Activated CD4-positive, alpha-beta T cell treated with anti-CD3 and anti-CD28 coated beads, Interleukin-2, Interleukin-4, amounts not matched to agents 100 ng/mL and 50 ng/mL, durations not matched to agents 16 hours and 8 hours (primary cell): ENCODE results near the gene ACTR3.
A peak's percentile ranks its signal among the peaks of the same experiment; 100 is the strongest.

Experiments
- DNase-seq: peaks from one replicate; pipeline ENCODE4 v3.0.0-alpha.2; 2020; ENCODE audit warnings: low spot score

ACTR3 gene

DNA sequence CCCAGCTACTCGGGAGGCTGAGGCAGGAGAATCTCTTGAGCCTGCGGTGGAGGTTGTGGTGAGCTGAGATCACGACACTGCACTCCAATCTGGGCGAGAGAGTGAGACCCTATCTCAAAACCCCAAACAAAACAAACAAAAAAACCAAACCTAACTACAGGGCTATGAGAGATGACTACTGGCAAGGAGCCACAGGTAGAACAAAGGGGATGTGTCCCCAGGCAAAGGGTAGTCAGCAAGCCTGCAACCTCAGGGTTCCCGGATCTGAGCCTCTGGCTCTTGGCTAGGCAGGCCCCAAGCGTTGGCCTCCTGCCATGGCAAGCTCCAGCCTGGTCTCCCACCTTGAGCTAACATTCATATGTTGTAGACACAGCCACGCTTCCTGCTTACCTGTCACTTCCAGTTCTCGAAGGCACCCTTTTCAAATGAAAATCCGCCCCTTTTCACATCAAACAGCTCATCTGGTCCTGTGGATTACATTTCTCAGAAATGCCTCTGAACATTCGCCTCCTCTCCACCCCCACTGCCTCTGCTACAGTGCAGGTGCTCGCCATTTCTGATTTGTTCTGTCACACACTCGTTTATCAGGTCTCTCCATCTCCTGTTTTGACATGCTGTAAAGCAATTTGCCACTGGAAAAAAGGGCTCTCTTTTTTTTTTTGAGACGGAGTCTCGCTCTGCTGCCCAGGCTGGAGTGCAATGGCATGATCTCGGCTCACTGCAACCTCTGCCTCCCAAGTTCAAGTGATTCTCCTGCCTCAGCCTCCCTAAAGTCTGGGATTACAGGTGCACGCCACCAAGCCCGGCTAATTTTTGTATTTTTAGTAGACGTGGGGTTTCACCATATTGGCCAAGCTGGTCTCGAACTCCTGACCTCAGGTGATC lies 13.1 kb upstream of the ACTR3 start:
- peak; percentile 77 for DNase-seq

DNA sequence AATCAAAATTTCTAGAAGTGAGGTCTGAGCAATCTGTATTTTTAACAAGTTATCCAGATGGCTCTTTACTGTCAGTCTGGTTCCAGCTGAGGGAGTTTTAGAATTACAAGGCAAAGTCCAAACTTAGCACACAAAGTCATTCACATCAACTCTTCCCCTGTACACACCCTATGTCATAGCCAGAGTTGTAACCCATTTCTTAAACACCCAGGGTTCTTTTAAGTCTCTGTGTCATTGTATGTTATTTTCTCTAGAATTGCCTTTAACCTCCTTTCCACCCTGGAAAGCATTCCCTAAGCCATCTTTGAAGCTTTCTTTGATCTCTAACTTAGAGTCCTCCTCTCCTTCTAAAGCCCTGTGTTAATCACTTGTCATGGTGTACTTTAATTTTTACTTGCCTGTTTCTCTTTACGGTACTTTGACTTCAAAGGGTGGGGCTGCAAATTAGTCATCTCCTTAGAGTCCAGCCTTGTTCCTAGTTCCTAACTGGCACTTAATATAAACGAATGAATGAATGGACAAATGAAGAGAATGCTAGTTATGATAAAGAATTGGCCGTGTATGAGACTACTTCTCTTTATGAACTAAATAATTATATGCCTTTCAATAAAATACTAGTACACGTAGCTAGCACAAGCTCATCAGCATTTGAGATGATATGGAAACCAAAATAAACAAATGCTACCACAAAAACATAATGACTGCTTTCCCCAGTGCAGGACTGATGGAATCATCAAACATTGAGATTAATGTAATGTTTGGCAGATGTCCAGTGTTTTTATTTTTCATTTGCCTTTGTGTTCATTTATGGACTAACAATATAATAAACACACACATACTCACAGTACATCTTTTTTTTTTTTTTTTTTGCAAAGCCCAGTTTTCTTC lies 11.9 kb upstream of the ACTR3 start:
- no peak for DNase-seq

DNA sequence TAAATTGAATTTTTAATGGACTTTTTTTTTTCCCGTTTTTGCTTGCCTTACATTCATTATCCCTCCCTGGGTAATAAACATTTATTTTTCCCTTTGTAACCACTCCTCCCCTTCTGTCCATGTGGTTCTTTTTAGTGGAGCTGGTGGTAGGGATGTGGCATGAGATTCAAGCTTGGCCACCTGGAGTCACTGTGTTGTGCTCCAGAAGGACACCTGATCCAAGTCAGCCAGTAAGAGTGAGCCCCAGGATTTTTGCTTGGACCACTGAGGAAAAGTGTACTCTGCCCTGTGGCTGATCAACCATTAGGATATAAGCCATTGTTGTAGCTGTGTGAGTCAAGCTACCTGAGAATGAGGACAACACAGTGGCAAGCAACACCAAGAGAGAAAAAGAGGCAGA lies 11.1 kb upstream of the ACTR3 start:
- DNase-seq, result no peak

DNA sequence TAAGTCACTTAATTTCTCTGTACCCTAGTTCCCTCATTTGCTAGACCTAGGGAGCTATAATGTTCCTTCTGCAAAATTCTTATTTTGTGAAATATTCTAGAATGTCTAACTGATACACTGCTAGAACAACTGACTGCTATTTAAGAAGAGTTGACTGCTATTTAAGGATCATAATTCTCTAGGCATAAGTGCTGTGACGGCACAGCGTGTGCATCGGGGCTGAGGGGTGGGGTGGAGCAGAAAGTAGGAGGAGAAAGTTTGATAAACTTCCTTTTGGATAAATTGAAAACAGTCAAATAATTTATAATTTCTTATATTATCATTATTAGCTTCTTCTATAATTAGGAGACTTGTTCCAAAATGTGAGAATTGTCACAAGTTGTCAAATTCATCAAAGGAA lies 10.4 kb upstream of the ACTR3 start:
- no peak for DNase-seq

DNA sequence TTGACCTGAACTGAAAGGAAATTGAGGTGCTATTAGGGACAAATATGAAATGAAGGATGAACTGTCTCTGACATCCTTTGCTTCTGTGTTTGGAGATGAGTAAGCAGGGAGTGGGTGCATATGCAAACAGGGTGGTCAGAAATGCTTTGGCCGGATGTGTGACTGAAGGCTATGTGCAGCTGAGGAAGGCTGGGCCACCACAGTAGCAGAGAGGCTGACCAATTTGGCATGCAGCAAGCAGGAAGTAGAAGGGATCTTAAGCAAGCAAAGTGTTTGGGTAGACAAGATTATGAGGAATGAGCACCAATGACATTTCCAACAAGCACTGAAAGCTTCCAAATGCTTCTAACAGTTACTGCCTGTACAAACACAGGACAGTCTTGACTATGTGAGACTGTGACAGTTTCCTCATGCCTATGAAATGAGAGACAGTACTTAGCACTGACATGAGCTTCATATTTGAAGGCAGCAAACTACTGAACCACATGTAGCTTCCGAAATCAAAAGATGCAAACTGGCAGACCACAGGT lies 3.3 kb upstream of the ACTR3 start:
- peak; percentile 88 for DNase-seq

DNA sequence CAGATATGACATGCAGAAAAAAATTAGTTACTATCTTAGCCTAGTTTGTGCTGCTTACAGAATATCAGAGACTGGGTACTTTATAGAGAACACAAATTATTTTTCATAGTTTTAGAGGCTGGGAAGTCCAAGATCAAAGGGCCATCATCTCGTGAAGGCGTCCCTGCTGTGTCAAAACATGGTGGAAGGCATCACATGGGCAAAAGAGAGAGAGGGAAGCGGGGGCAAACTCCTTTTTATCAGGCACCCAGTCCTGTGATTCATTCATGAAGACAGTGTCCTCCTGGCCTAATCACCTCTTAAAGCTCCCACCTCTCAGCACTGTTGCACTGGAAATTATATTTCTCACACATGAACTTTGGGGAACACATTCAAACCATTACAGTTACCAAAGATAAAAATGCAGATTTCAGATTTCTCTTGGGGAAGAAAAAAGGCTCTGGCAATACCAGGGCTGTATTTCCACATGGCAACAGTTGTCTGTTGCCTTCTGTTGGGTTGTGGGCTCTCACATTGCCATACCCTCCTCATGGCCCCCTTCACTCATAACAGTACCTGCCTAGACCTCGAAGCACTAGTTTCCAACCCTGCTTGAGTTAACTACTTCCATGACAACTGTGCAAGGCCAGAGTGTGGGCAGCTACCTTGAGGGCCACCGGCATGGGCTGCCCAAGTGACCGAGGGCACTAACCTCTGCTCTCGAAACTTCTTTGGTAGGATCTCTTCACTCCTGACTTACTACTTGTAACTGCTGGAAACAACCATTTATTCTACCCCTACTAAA lies 2.7 kb upstream of the ACTR3 start:
- DNase-seq, result peak; percentile 55

DNA sequence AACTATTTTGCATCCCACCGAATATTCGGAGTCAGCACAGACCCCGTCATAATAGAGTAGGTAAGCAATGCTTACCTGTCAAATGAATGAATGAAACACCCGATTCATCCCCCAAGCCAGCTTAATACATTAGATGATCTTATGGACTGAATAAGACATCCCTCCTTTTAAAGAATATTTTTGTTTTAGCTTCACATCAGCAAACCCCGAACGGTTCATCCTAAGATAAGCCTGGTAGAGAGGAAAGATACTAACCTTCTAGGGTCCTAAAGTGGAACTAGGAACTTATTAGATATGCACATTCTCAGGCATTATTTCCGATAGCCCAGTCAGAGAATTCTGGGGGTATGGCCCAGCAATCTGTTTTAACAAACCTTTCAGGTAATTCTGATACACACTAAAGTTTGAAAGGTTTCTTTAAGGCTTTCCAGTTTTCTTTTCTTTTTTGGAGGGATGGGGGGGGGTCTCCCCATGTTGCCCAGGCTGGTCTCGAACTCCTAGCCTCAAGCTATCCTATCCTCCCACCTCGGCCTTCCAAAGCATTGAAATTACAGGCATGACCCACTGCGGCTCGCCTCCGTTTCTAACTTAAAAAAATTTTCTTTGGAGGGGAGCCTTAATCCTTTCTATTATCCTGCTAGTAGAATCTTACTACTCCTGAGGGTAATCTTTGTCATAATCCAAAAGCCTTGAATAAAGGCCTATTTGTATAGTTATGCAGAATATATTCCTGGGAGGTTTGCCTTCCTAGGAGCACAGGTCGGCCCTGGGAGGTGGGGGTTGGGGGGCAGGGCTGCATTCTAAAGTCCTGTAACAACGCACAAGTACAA lies 1.0 kb upstream of the ACTR3 start:
- DNase-seq, result no peak

DNA sequence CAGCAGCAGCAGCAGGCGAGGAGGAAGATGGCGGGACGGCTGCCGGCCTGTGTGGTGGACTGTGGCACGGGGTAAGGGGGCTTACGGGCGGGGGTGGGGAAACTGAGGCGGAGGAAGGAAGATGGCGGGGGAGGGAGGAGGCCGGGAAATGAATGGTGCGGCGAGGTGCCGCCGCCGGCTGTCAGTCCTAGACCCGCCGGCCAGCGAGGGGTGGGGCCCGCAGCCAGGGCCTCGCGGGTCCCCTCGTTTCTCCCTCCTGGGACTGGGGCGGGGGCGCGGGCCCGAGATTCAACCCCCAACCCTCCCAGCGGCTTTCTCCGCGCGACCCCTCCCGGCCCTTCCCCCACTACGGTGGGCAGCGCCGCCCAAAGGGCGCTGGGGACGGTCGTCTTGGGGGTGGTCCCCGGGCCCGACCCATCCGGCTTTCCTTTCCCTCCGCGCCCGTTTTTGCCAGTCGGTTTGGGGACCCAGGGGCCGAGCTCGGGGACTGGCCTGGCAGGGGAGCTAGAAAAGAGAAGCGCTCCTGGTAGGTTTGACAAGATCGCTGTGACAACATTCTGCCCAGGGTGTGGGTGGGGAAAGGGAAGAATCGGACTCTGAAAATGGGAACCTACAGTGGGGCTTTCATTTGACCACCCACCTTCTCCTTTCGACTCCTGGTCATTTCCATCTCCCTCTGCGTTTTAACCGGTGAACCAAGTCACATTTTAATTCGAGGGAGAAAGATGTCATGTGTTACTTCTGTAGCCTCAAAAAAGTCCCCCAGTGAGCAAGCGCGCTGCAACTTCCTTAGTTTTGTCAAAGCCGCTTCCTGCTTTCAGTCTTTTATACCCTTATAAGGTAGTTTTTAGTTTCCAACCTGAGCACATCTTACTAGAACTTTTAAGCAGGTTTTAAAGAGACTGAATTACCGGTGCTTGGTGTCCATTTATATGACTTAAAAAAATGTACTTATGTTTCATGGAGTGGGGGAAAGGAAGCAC lies 655 bp downstream of the ACTR3 start:
- DNase-seq, result peak; percentile 84

DNA sequence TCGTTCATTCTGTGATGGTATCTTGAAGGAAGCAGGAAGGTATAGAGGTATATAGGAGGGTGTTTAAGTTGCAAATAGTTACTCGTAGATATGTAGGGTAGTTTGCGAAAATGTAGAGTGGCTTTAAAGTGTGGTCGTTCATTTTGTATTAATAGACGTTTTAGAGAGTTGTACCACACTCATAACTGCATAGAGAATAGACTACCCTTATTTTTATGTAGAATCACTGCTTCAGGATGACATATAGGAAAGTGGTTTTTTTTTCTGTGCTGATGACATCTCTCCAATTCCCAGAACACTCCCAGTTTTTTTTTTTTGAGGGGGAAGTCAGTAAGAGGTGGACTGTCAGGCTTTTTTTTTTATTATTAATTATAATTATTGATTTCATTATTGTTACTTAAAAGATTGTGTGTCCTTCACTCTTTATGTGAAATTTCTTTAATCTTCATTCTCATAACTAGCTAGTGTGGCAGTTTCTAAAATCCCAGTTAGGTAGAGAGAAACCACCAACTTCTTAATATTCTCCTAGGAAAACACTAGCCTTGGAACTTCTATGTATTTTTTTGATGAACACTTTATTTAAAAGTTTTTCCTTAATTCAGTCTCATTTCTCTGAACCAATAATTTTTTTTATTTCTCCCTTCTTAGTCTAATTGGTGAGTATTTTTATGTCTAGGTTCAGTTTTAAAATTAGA lies 1.5 kb downstream of the ACTR3 start:
- no peak for DNase-seq

DNA sequence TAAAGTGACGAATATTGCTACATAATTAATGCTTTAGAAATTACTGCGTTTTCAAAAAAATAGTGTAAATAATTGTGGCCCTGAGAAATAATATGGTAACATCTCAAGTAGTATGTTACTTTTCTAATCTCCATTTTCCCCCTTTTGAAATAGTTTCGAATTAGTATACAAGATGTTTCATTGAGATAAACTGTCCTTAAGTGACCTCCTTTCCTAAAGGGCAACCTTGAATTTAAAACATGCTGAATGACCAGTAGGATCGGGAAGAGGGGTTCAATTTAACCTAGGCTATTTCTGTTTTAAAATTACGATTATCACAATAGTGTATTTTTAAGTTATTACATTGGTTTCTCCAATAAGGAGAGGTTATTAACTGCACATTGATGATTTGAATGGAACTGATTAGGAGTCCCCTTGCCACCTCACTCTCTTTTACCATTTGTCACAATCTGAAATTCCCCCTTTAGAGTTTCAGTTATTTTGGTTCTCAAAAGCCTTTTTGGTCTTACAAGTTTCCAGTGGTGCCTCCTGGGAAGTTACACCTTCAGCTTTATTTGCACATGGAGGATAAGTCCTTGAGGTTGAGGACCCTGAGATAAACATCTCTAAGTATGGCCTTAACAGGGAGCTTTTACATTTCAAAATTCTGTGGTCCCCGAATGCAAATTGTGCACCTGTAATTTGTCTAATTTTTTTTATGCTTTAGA lies 2.3 kb downstream of the ACTR3 start:
- DNase-seq, result no peak

DNA sequence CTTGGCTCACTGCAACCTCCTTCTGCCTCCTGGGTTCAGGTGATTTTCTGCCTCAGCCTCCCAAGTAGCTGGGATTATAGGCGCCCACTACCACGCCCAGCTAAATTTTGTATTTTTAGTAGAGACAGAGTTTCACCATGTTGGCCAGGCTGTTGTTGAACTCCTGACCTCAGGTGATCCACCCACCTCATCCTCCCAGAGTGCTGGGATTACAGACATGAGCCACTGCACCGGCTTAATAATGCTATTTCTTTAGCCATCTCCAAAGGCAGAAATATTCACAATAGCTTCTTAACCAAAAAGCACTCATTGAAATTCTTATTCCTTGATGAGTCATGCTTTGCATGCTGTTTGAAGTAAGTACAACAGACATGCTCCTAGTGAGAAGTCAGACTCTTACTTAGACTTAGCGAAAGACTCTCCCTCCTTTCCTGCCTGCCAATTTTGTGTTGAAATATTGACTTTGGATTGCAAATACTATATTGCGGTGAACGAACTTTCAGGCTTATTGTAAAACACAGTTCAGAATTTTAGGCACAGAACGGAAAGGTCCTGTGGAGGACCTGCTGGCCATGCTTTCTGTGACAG lies 4.4 kb downstream of the ACTR3 start:
- peak; percentile 37 for DNase-seq

DNA sequence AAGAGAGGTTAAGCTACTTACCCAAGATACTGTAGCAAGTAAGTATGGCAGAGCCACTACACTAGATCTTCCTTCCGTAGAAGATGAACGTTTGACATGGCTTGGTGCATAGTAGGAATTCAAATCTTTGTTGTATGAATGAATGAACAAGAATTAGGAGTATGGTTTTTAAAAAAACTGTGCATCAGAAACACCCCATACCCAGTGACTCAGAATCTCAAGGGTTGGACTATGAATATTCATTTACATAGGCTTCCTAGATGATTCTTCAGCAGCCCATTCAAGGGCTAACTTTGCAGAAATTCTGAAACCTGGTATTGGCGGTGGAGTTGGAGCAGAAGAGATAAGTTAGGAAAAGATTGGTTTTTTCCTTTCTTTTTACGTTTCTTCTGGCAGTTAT lies 5.4 kb downstream of the ACTR3 start:
- DNase-seq, result no peak

DNA sequence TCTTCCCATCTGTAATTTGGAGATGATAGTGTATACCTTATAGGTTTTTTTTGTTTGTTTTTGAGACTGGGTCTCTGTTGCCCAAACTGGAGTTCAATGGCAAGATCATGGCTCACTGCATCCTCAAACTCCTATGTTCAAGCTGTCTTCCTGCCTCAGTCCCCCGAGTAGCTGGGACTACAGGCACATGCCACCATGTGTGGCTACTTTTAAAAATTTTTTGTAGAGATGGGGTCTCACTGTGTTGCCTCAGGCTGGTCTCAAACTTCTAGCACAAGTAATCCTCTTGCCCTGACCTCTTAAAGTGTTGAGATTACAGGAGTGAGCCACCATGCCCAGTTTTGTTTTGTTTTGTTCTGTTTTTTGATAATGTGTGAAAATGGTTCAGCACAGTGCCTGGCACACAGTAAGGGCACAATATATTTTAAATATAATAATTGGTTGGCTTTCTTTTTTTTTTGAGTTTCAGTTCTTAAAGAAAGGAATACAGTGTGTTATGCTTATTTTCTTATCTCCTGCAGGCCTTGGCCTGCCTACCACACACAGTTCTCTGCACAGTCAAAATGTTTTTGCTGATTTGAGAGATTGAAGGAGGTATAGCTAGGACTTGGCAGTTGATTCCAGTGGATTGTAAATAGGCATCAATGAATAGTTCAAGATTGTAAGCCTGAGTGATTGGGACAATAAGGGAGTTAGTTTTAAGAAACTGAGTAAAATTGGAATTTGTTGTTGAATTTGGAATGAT lies 6.1 kb downstream of the ACTR3 start:
- no peak for DNase-seq

DNA sequence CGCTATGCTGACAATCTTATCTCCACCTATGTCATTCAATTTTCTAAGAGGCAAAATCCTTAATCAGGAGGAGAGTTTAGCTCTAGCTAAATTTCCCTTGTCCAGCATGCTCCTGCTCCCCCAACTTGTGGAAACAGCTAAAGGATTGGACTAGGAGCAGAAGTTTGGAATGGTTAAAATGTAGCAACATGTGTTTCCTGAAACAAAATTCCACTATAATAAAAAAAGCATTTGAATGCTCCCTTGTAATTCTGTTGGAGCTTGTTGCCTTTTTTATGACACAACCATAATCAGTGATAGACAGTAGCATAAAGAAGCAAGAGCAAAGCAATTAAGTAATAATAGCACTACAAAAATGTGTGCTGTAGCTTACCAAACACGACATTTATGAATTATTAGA lies 6.9 kb downstream of the ACTR3 start:
- no peak for DNase-seq

DNA sequence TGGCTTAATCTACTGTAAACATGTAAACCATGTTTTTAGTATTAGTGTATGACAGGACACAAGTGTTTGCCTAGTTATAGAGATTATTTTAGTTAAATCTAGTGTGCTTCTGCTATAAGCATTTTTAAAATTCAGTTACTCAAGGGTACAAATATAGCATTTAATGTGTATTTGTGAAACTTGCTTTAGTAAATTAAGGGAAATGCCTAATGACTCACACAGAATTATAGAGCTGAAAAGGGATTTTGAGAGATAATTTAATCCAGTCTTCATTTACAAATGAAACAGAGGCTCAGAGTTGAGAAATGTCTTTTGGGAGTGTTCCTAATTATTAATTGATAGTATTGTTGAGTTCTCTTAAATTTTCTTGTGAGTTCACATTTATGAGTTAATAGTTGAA lies 8.2 kb downstream of the ACTR3 start:
- DNase-seq, result no peak

DNA sequence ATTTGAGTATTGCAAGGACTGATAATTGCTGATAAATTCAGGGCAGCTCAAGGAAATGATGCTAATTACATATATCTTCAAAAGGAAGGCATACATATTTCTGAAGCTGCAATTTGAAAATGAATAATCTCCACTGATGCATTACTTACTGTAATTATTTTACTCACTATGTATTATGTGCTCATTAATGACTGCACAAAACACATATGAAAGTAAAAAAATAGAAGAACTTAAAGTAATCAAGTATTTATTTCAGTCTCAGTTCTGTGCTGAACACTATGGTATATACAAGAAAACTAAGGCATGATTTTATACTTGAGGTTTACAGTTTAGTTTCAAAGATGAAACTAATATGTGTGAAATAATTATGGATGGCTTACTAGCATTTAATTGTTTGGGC lies 9.3 kb downstream of the ACTR3 start:
- no peak for DNase-seq

DNA sequence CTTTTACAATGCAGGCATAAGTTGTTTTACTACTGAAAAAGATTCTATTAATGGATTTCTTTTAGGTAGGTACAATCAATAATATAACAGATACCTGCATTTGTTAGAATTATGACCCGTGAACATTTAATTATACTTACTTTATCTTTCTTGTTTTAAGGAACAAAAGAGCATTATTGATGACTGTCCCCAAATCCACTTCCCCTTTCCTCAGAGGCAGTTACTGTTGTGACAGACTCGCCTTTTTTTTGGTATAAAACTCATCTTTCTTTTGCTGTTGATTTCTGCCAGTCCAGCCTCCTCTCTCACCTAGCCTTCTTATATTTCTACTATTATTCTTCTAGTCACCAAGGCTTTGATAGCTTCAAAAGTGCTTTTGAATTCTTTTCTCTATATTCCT lies 12.1 kb downstream of the ACTR3 start:
- DNase-seq, result no peak

DNA sequence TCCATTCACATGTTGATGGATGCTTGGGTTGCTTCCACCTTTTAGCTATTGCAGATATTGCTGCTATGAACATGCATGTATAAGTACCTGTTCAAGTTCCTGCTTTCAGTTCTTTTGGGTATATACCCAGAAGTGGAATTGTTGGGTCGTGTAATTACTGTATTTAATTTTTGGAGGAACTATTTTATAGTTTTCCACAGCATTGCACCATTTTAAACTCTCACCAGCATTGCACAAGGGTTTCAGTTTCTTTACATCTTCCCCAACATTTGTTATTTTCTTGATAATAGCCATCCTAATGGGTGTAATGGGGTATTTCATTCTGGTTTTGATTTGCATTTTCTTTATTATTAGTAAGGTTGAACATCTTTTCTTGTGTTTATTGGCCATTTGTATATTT lies 16.0 kb downstream of the ACTR3 start:
- DNase-seq, result no peak
